PC-9 (cell line): ENCODE results near the gene GAA. TPM values are rescaled to one million over a fixed set of nuclear protein-coding genes. Genes with fewer than 3 reads are reported as not detected.

ENCODE experiments used
- BruUV-seq: library from RNA; stranded (reverse); fragments of 400-500 nt; replicated peaks from 2 replicates; lab custom pipeline; 2021; lab: Mats Ljungman, UMichigan
- CTCF ChIA-PET: fragments of 300-600 bp; sonication (Branson Sonifier 250); formaldehyde crosslinking; loops from one replicate; lab custom pipeline; 2022; ENCODE audit warnings: antibody characterized with exemption; lab: Charles Lee
- POLR2A ChIA-PET: fragments of 300-600 bp; sonication (Branson Sonifier 250); formaldehyde crosslinking; loops from one replicate; lab custom pipeline; 2022; ENCODE audit warnings: antibody characterized with exemption; ENCODE audit not compliant: unreplicated experiment; lab: Charles Lee
- DNase-seq, 2 experiments: peaks; one replicate each; pipeline versions ENCODE4 v3.0.0 to v3.0.0-alpha.2; 2015 to 2022; ENCODE audit warnings: mixed read lengths in 1 of 2
- H2AFZ ChIP-seq: fragments of 200-600 bp; sonication (generic); 2 replicates; pipeline ENCODE4 v1.8.1; 2017; ENCODE audit warnings: antibody characterized with exemption
- H3F3A ChIP-seq: fragments of 200-600 bp; sonication (generic); 2 replicates; pipeline ENCODE4 v1.8.1; 2017; ENCODE audit warnings: antibody characterized with exemption, mild to moderate bottlenecking, low read depth; ENCODE audit not compliant: insufficient read depth
- H3K27ac ChIP-seq: fragments of 200-600 bp; sonication (generic); 2 replicates; pipeline ENCODE4 v1.6.1; 2016; ENCODE audit warnings: mixed run types
- H3K27me3 ChIP-seq: fragments of 200-600 bp; sonication (generic); 2 replicates; pipeline ENCODE4 v1.6.1; 2016; ENCODE audit warnings: low read depth, mixed run types; ENCODE audit not compliant: insufficient read depth
- H3K36me3 ChIP-seq: fragments of 200-600 bp; sonication (generic); 2 replicates; pipeline ENCODE4 v1.6.1; 2016; ENCODE audit warnings: low read depth, mixed run types
- H3K4me1 ChIP-seq: fragments of 200-600 bp; sonication (generic); replicated peaks from 2 replicates; pipeline ENCODE4 v1.6.1; 2016; ENCODE audit warnings: mixed run types; ENCODE audit not compliant: insufficient read depth
- H3K4me2 ChIP-seq: fragments of 200-600 bp; sonication (generic); 2 replicates; pipeline ENCODE4 v1.6.1; 2017; ENCODE audit warnings: mixed run types
- H3K4me3 ChIP-seq: fragments of 200-600 bp; sonication (generic); 2 replicates; pipeline ENCODE4 v1.6.1; 2016; ENCODE audit warnings: mixed run types
- H3K79me2 ChIP-seq: fragments of 200-600 bp; sonication (generic); 2 replicates; pipeline ENCODE4 v1.6.1; 2017; ENCODE audit warnings: low read depth, mixed run types
- H3K9me2 ChIP-seq: fragments of 200-600 bp; sonication (generic); 2 replicates; pipeline ENCODE4 v1.8.1; 2017; ENCODE audit warnings: mild to moderate bottlenecking; ENCODE audit not compliant: insufficient read depth
- H3K9me3 ChIP-seq: fragments of 200-600 bp; sonication (generic); 2 replicates; pipeline ENCODE4 v1.8.1; 2016; ENCODE audit warnings: low read depth; ENCODE audit not compliant: insufficient read depth
- H4K20me1 ChIP-seq: fragments of 200-600 bp; sonication (generic); 2 replicates; pipeline ENCODE4 v1.8.1; 2017; ENCODE audit not compliant: insufficient read depth
- EZH2 ChIP-seq: fragments of 200-600 bp; sonication (generic); IDR thresholded peaks from 2 replicates; pipeline ENCODE4 v1.8.0; 2017; ENCODE audit warnings: antibody characterized with exemption, low read depth
- intact Hi-C: fragments of 100-400 bp; cut with micrococcal nuclease; formaldehyde crosslinking; loops from one replicate; pipeline ENCODE4 v1.10.0; 2022; ENCODE audit not compliant: unreplicated experiment
- total RNA-seq: library from RNA; stranded (reverse); gene quantifications from 2 replicates; pipeline ENCODE4 v1.2.3, GENCODE V29; 2021
- TF ChIP-seq, protein P1 (sequence below): fragments of 200-600 bp; sonication (generic); conservative IDR thresholded peaks from 2 replicates; pipeline ENCODE4 v1.6.1; 2017; ENCODE audit warnings: mixed run types, antibody characterized with exemption, mild to moderate bottlenecking, moderate library complexity

GAA gene
- total RNA-seq, 1 experiment from 2014 or later, result 86.9 TPM

DNA sequence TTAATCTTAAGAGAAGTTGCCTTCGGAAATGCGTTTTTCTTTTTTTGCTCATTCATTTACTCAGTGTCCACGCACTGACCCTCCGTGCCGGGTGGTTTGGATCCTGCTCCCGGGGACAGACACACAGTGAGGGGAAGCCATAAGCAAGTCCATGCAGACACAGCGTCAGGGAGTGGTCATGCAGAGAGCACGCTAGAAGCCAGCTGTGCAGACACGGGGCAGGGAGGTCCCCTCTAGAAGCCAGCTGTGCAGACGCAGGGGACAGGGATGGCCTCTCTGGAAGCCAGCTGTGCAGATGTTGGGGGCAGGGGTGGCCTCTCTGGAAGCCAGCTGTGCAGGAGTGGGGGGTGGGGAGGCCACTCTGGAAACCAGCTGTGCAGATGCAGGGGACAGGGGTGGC lies 4.8 kb downstream of the GAA start:
- TF ChIP-seq, protein P1, sequence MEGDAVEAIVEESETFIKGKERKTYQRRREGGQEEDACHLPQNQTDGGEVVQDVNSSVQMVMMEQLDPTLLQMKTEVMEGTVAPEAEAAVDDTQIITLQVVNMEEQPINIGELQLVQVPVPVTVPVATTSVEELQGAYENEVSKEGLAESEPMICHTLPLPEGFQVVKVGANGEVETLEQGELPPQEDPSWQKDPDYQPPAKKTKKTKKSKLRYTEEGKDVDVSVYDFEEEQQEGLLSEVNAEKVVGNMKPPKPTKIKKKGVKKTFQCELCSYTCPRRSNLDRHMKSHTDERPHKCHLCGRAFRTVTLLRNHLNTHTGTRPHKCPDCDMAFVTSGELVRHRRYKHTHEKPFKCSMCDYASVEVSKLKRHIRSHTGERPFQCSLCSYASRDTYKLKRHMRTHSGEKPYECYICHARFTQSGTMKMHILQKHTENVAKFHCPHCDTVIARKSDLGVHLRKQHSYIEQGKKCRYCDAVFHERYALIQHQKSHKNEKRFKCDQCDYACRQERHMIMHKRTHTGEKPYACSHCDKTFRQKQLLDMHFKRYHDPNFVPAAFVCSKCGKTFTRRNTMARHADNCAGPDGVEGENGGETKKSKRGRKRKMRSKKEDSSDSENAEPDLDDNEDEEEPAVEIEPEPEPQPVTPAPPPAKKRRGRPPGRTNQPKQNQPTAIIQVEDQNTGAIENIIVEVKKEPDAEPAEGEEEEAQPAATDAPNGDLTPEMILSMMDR, result no peak
- TF ChIP-seq EZH2, result no peak
- BruUV-seq, result no TSS peak
- H3K4me1 ChIP-seq, result no peaks in the 10 kb centered on the region
- H4K20me1 ChIP-seq, result no peaks in the 10 kb centered on the region
- H3K4me3 ChIP-seq, result no peak overlapping the region
- ChIA-PET POLR2A (interaction anchor here (0.6 kb wide), 1 partner anchor 13 kb away, joined by 4 read pairs; no protein-coding TSS in a partner anchor), CTCF (interaction anchor here (0.6 kb wide), 1 partner anchor 21 kb away, joined by 3 read pairs; no protein-coding TSS in a partner anchor)
- H3K27me3 ChIP-seq, result no peaks in the 10 kb centered on the region
- no peak overlapping the region for H3K27ac ChIP-seq
- no peak overlapping the region for H3K4me2 ChIP-seq
- H2AFZ ChIP-seq, result no peak overlapping the region
- no peak for DNase-seq
- no peaks in the 10 kb centered on the region for H3K9me2 ChIP-seq
- intact Hi-C loops, result no loop called here
- H3K9me3 ChIP-seq, result no peaks in the 10 kb centered on the region
- no peaks in the 10 kb centered on the region for H3K36me3 ChIP-seq
- 0 out of 2 replicates have a peak, but pooled peaks cover 2% of the 10 kb centered on the region for H3K79me2 ChIP-seq
- no peaks in the 10 kb centered on the region for H3F3A ChIP-seq

- no peak overlapping the region for H3K27ac ChIP-seq
- H3K4me2 ChIP-seq, result no peak overlapping the region
- ChIA-PET CTCF (no interaction called here), POLR2A (interaction anchor here (0.6 to 0.7 kb wide), 2 partner anchors 13 to 53 kb away, joined by 4 read pairs; no protein-coding TSS in a partner anchor)
- H3K4me1 ChIP-seq, result no peaks in the 10 kb centered on the region
- H3K9me3 ChIP-seq, result no peaks in the 10 kb centered on the region
- no peak overlapping the region for H3K4me3 ChIP-seq
- no peaks in the 10 kb centered on the region for H3K9me2 ChIP-seq
- no peaks in the 10 kb centered on the region for H3F3A ChIP-seq
- H3K27me3 ChIP-seq, result no peaks in the 10 kb centered on the region
- intact Hi-C loops, result no loop called here
- DNase-seq, result no peak
- no peaks in the 10 kb centered on the region for H4K20me1 ChIP-seq
- 0 out of 2 replicates have a peak, but pooled peaks cover 2% of the 10 kb centered on the region for H3K79me2 ChIP-seq
- no TSS peak for BruUV-seq
- H3K36me3 ChIP-seq, result no peaks in the 10 kb centered on the region
- H2AFZ ChIP-seq, result no peak overlapping the region
- TF ChIP-seq EZH2, result no peak
- TF ChIP-seq, protein P1, result no peak
Measured at GRCh38 chr17:80106751-80107150, 5.4 kb downstream of the GAA start.

DNA sequence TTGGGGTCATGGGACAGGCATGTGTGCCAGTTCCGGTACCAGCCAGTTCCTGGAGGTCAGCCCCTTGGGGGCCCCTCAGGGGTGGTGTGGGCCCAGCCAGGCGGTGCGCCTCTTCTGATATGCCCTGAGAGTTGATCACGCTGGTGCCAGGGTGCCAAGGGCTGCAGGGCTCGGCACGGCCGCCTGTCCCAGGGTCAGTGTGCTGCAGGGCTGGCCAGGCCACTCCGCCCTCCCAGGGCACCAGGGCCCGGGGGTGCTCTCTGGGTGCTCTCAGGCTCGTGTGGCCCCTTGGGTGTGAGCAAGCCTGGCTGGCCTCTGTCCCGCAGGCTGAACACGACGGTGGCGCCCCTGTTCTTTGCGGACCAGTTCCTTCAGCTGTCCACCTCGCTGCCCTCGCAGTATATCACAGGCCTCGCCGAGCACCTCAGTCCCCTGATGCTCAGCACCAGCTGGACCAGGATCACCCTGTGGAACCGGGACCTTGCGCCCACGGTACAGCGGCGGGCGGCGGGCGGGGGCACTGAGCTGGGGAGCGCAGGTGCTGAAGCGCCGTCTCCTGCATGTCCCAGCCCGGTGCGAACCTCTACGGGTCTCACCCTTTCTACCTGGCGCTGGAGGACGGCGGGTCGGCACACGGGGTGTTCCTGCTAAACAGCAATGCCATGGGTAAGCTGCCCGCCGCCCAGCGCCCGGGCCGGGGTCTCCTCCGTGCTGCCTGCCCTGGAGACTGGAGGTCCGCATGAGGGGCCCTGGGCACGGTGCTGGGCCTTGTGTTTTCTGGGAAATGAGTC lies 6.0 kb downstream of the GAA start:
- no peaks in the 10 kb centered on the region for H3K27me3 ChIP-seq
- BruUV-seq, result no TSS peak
- H3K79me2 ChIP-seq, result no peaks in the 10 kb centered on the region
- intact Hi-C loops, result no loop called here
- H3F3A ChIP-seq, result no peaks in the 10 kb centered on the region
- H3K4me3 ChIP-seq, result no peak overlapping the region
- no peak for DNase-seq
- no peak for TF ChIP-seq EZH2
- TF ChIP-seq, protein P1, result no peak
- H3K9me3 ChIP-seq, result no peaks in the 10 kb centered on the region
- H2AFZ ChIP-seq, result no peak overlapping the region
- ChIA-PET CTCF (no interaction called here), POLR2A (interaction anchor here (0.7 kb wide), 1 partner anchor 53 kb away, joined by 4 read pairs; no protein-coding TSS in a partner anchor)
- H3K4me1 ChIP-seq, result no peaks in the 10 kb centered on the region
- no peak overlapping the region for H3K27ac ChIP-seq
- H4K20me1 ChIP-seq, result no peaks in the 10 kb centered on the region
- no peaks in the 10 kb centered on the region for H3K9me2 ChIP-seq
- no peak overlapping the region for H3K4me2 ChIP-seq
- H3K36me3 ChIP-seq, result no peaks in the 10 kb centered on the region
